ENCODE measurements around the gene WHRN.

The WHRN gene

DNA sequence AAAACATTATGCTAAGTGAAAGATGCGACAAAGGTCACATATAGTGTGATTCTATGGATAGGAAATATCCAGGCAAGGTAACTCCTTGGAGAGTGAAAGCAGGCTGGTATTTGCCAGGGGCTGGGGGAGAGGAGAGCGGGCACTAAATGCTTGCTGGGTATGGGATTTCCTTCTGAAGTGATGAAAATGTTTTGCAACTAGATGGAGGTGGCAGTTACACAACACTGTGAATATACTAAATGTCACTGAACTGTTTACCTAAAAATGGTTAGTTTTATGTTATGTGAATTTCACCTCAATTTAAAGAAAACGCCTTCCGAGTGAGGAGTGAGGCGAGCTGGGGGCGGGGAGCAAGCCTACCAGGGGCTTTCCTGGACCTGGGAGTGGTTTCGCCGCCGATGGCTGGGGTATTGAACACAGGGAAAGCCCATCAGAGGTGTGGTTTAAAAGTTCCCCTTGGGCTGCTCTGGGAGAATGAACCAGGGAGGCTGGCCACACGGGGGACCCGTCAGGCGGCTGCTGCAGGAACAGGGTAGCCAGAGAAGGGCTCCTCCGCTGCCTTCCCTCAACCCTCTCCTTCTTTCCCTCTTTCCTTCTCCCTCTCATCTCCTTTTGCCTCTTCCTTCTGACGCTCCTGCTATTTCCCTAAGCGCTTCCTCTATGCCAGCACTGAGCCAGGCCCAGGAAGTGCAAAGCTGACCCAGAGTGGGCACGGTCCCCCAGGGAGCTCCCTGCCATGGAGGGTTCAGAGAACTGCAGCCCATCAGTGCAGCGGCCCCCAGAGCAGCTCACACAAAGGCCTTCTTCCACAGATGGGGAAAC is 122.4 kb downstream of the WHRN start:
- DNase-seq (ENCODE audit: low spot score): peak; percentile 58

GRCh38 chr9:114378883-114379282 is 126.4 kb downstream of the WHRN start:
- DNase-seq (ENCODE audit: low spot score): no peak

DNA sequence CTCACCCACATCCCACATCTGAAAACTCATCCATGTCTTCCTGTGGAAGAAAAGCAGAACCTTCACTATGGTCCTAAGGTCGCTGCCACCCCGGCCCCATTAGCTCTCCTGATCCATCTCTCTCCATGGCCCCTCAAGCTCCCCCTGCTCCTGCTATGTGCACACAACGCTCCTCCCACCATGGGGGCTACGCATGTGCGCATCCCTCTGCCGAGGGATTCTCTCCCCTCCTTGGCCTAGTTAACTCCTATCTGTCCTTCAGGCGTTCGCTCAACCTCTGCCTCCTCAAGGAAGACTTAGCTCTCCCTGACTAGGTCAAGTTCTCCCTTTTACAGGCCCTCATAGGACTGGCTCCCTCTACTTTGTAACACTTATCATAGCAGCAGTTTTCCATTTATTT is 127.3 kb downstream of the WHRN start:
- DNase-seq (ENCODE audit: low spot score): no peak

DNA sequence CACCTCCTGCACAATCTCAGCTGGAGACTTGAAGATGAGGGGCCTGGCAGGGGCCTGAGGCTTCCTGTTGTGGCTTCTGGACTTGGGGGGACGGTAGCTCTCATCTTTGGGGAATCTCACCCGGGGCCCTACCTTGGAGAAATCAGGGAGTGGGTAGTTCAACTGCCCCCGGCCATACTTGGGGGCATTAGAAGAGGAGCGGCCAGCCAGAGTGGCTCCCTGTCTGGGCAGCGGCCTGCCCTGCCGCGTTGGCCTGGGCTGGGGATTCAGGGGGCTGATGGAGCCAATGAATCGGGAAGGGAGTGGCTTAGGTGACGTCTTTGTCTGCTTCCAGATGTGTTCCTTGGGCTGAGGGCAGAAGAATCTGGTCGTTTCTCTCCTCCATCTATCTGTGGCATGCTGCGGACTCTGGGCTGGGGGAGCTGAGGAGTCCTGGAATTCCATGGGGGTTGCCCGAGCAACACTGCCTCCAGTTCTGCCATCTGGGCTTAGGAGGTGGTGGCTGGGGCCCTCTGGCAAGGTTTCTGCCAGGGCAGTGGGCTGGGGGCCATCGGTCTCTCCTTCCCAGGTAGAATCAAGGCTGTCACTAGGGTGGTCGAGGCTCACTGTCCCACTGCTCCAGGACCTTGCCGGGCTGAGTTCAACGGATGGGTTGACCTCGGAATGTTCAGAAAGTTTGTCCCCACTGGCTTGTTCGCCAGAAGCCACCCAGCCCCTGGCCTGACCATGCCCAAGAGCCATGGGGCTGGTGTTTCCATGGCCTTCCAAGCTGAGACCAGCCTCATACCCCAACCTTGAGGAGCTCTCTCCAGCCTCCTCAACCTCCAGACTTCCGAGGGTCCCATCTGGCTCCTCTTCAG is 128.5 kb downstream of the WHRN start:
- no peak for DNase-seq (ENCODE audit: low spot score)

DNA sequence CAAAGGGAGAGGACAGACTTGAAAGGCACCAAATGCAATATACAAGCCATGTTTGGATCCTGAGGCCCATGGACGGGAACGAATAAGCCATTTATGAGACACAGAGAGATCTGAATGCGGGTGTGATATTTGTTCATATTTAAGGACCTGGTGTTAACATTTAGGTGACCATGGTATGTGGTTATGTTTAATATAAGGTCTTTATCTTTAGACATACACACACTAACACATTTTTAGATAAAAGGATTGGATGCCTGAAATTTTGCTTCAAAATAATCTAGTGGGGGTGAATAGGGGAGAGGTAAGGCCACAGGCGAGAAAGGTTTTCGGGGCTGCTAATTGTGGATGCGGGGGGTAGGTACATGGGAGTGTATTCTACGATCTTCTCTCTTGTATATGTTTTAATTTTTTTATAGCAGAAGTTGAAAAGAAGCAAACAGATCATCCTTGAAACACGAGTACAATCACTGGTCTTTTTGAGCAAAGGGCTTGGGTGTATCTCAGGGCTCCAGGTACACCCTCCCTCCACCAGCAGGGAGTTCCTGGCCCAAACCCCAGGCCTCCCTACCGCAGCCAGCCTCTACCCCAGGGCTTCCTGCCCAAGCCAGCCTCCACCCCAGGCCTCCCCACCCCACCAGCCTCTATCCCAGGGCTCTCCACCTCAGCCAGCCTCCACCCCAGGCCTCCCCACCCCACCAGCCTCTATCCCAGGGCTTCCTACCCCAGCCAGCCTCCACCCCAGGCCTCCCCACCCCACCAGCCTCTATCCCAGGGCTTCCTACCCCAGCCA is 129.7 kb downstream of the WHRN start:
- no peak for DNase-seq (ENCODE audit: low spot score)

- DNase-seq (ENCODE audit: low spot score): no peak
Measured at GRCh38 chr9:114374936-114375335, 130.3 kb downstream of the WHRN start.

DNA sequence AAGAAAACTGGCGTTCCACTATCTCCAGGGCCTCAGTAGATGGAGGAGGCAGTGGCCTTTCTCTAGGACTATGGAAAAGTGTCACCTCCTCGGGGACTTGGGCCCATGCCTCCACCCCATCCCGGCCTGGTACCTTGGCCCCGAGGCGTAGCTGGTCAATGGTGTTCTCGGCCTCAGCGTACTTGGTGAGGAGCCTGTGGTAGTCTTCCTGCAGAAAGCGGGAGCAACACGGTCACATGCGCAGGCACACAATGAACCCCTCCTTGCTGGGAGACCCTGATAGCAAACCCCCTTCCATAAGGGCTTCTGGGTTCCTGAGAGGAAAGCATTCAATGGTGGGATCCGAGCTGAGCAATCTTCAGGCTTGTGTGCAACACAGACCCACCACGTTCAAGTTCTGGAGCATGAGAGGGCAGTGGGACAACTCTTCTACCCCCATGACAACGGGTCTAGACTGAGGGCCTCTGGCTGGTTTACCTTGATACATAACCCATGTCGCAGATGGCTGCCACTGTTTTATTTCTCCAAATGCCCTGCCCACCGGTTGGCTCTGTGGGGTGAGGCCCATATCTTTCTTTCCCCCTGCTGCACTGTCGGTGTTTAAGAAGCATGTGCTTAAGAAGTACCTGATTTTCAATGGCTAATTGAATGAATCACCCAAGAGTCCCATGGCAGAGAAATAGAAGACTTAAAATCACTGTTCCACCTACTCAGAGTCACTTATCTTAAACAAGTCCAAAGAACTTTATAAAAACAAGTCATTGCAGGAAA is 131.1 kb downstream of the WHRN start:
- no peak for DNase-seq (ENCODE audit: low spot score)

GRCh38 chr9:114372921-114373448 is 132.3 kb downstream of the WHRN start:
- DNase-seq (ENCODE audit: low spot score): peak; percentile 93

- DNase-seq (ENCODE audit: low spot score): peak; percentile 68
Measured at GRCh38 chr9:114371973-114372917, 133.0 kb downstream of the WHRN start.

DNA sequence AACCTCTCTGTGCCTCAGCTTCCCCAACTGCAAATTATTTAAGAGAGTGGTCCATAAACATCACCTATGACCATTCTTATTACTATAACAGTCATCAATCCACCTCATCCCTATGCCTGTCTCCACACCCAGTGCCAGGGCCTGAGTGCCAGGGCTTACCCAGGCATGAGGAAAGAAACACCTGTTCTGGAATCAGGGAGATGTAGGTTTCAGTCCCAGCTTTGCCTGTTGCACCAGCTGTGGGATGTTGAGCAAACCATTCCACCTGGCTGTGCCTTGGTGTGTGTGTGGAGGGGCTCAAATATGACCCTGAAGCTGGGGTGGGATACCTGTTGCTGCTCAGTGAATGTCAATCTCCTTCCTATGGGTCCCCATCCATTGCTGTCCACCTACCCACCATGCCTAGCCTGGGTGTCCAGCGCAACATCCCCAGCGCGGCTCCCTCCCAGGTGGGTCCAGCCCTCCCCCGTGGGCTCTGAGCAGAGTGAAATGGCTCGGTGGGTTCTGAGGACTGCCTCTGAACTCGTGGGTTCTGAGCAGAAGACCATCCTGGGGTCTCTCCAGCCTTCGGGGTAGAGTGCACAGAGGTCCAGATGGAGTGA is 133.8 kb downstream of the WHRN start:
- no peak for DNase-seq (ENCODE audit: low spot score)

DNA sequence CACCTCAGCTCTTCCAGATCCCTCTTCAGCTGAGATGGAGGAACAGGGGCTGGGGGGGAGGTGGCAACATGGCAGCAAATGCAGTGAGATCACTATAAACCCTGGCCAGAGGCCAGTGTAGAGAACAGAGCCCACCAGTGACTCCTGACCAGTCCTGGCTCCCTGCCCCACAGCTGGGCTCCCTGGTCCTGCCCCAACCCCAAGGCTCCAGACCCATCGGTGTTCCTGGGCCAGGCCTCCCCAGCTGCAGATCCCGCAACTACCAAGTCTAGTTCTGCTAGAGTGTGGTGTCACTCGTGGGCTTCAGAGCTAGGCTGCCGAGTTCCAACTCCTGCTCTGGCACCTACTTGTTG is 134.3 kb downstream of the WHRN start:
- no peak for DNase-seq (ENCODE audit: low spot score)

GRCh38 chr9:114370251-114370967 is 134.9 kb downstream of the WHRN start:
- no peak for DNase-seq (ENCODE audit: low spot score)

- DNase-seq (ENCODE audit: low spot score): no peak
Measured at GRCh38 chr9:114369216-114370130, 135.8 kb downstream of the WHRN start.

- DNase-seq (ENCODE audit: low spot score): no peak
Measured at GRCh38 chr9:114367772-114368569, 137.3 kb downstream of the WHRN start.

- DNase-seq (ENCODE audit: low spot score): no peak
Measured at GRCh38 chr9:114367366-114367765, 137.9 kb downstream of the WHRN start.

GRCh38 chr9:114366334-114367128 is 138.7 kb downstream of the WHRN start:
- DNase-seq (ENCODE audit: low spot score): peak; percentile 39
